GM18520 (cell line): ENCODE data around the gene SPIRE2.
A peak's percentile ranks its signal among the peaks of the same experiment; 100 is the strongest.
"Not testable (repeated sequence)": the region's sequence is repeated elsewhere in the genome, so short reads cannot be mapped to it uniquely, and the experiment has no call there.

Experiments
- ATAC-seq: cut with Tn5 transposase; IDR thresholded peaks from one replicate; pipeline ENCODE4 v1.9.1; 2021; ENCODE audit not compliant: unreplicated experiment

Gene SPIRE2

GRCh38 chr16:89912143-89912542 is 83.9 kb downstream of the SPIRE2 start:
- no peak for ATAC-seq

GRCh38 chr16:89912627-89913026 is 84.4 kb downstream of the SPIRE2 start:
- no peak for ATAC-seq

GRCh38 chr16:89913408-89914387 is 85.4 kb downstream of the SPIRE2 start:
- ATAC-seq = no peak

- not testable (repeated sequence) for ATAC-seq
Measured at GRCh38 chr16:89914642-89915285, 86.5 kb downstream of the SPIRE2 start.

GRCh38 chr16:89915303-89916232 is 87.3 kb downstream of the SPIRE2 start:
- ATAC-seq = no peak

GRCh38 chr16:89917773-89918452 is 89.6 kb downstream of the SPIRE2 start:
- peak; percentile 67 for ATAC-seq

- ATAC-seq = no peak
Measured at GRCh38 chr16:89918453-89919347, 90.4 kb downstream of the SPIRE2 start, which contains the start of gene MC1R. Gene MC1R, plus strand, starts transcription at chr16:89918862. Its CDS starts 397 bp downstream, at chr16:89919259.

GRCh38 chr16:89919535-89920406 is 91.5 kb downstream of the SPIRE2 start:
- ATAC-seq = no peak

- no peak for ATAC-seq
Measured at GRCh38 chr16:89920723-89921122, 92.4 kb downstream of the SPIRE2 start.
